GM18505 (cell line): ENCODE measurements around the gene NAA50.

Experiments
- ATAC-seq: cut with Tn5 transposase; IDR thresholded peaks from one replicate; pipeline ENCODE4 v1.9.1; 2021; ENCODE audit not compliant: unreplicated experiment
- POLR2A ChIP-seq: IDR thresholded peaks from 4 replicates; pipeline ENCODE4 v1.6.1; 2011; ENCODE audit warnings: borderline replicate concordance; ENCODE audit not compliant: insufficient read depth, insufficient read length; ENCODE audit errors: extremely low read depth

NAA50 gene

GRCh38 chr3:113719758-113720157, 26.3 kb downstream of the NAA50 start:
- ATAC-seq: no peak
- no peak for TF ChIP-seq POLR2A

GRCh38 chr3:113719294-113719693, 26.8 kb downstream of the NAA50 start:
- ATAC-seq: no peak
- TF ChIP-seq POLR2A: no peak

- TF ChIP-seq POLR2A: no peak
- ATAC-seq: no peak
Measured at GRCh38 chr3:113717818-113718217, 28.2 kb downstream of the NAA50 start.

- TF ChIP-seq POLR2A: no peak
- ATAC-seq: no peak
Measured at GRCh38 chr3:113717308-113717707, 28.7 kb downstream of the NAA50 start.

GRCh38 chr3:113714702-113715101, 31.3 kb downstream of the NAA50 start:
- ATAC-seq: no peak
- TF ChIP-seq POLR2A: no peak

DNA sequence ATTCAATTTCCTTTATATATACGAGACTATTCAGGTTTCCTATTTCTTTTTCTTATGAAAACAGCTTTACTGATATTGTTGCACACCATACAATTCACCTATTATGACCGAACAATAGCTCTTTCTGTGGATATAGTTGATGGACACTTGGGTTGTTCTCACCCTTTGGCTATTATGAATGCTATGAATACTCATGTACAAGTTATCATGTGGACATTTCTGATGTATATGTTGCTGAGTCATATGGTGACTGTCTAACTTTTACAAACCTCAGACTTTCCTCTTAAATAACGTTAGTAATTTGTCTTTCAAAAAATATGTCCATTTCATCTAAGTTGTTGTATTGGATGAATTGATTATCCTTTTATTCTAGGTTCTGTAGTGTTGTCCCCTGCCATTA, 33.9 kb downstream of the NAA50 start:
- ATAC-seq: no peak
- TF ChIP-seq POLR2A: no peak

DNA sequence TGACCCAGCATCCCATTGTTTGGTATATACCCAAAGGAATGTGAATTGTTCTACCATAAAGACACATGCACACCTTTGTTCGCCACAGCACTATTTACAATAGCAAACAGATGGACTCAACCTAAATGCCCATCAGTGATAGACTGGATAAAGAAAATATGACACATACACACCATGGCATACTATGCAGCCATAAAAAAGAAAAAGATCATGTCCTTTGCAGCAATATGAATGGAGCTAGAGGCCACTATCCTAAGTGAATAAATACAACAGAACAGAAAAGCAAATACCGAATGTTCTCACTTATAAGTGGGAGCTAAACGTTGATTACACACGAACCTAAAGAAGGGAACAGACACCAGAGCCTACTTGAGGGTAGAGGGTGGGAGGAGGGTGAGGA, 38.2 kb downstream of the NAA50 start:
- no peak for ATAC-seq
- no peak for TF ChIP-seq POLR2A

DNA sequence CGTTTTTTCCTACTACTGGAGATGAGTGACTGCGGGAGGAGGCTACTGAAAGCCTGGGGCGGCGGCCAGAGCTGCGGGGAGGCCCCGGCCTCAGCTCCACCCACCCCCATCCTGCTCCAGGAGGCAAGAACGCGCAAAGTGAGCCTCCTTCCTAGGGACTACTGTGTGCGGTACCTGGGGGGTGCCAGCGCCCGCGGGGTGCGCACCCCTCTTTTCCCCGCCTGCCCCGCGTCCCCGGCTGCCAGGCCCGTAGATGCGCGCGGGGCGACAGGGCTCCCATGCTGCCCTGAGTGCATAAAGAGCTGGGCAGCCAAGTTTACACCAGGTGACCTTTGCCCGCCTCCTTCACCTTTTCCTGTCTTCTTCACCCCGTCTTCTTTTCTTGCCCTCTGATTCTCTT, 47.1 kb downstream of the NAA50 start:
- ATAC-seq: no peak
- TF ChIP-seq POLR2A: no peak

DNA sequence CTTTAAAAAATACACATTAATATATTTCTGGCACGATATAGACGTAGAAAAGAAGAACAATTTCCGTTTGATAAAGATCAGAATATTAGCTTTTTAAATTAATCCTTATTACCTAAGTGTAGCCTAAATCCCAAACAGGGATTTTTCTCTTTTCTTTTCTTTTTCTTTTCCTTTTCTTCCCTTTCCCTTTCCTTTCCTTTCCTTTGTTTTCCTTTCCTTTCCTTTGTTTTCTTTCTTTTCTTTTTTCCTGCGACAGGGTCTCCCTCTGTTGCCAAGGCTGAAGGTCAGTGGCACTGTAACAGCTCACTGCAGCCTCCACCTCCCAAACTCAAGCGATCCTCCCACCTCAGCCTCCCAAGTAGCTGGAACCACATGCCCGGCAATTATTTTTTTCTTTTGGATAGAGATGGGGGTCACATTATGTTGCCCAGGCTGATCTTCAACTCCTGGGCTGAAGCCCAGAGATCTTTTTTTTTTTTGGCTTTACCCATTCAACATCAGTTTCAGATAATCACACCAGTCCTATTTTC, 47.8 kb downstream of the NAA50 start:
- no peak for TF ChIP-seq POLR2A
- no peak for ATAC-seq

- ATAC-seq: no peak
- no peak for TF ChIP-seq POLR2A
Measured at GRCh38 chr3:113697500-113698090, 48.5 kb downstream of the NAA50 start.

GRCh38 chr3:113696658-113697499, 49.2 kb downstream of the NAA50 start:
- peak; percentile 17 for TF ChIP-seq POLR2A
- ATAC-seq: peak; percentile 96

GRCh38 chr3:113695786-113696645, 50.0 kb downstream of the NAA50 start, which contains the start of gene USF3:
USF3 (minus strand) TSS chr3:113696642; CDS start chr3:113674878, 21,764 bp downstream.
- peak; percentile 72 for TF ChIP-seq POLR2A
- peak; percentile 62 for ATAC-seq

DNA sequence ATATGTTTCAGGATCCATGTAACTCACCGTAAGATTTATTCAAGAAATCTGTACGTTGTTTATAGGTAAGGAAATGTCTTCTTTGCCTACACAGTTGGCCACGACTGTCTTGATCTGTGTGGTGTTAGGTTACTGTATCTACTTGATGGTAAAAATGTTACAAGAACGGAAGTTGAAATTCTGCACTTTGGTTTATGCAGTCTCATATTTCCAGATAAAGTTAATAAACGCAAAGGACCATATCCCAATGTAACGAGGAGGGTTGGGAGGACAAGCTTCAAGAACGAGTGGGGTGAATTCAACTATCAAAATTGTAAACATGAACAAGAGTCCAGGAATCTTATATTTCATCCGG, 50.6 kb downstream of the NAA50 start:
- no peak for TF ChIP-seq POLR2A
- no peak for ATAC-seq

DNA sequence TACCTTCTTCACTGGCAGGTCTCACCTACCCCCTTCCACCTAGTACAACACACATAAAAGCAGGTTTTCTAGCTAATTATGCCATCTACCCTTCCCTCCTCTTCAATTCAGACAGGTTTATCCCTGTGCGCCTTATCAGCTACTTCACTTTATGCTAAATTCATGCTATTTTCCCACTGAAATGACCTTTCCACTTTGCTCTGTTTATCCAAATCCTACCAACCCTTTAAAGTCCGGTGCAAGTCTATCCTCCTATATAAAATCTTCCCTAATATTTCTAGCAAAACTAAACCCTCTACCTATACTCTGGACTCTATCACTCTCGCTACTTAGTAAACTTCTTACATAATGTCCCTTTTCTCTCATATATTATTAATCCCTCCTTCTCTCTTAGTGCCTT, 55.6 kb downstream of the NAA50 start:
- no peak for TF ChIP-seq POLR2A
- ATAC-seq: no peak
